Measurements from ENCODE around the gene DPYSL4.

- TF ChIP-seq YY1 (IDR thresholded peaks at IDR 0.05; ENCODE audit: insufficient read depth, insufficient read length) (no peak), SUZ12 (IDR thresholded peaks at IDR 0.05; ENCODE audit: extremely low read depth, insufficient read depth, insufficient read length) (no peak)
Observed at GRCh38 chr10:132166216-132166950, 20.4 kb upstream of the DPYSL4 start.
